PC-9 (cell line): ENCODE measurements around the gene MRPS25.

ENCODE experiments used
- CTCF ChIP-seq: fragments of 200-600 bp; sonication (generic); conservative IDR thresholded peaks from 2 replicates; pipeline ENCODE4 v1.6.1; 2017; ENCODE audit warnings: mixed run types, antibody characterized with exemption, mild to moderate bottlenecking, moderate library complexity
- EZH2 ChIP-seq: fragments of 200-600 bp; sonication (generic); IDR thresholded peaks from 2 replicates; pipeline ENCODE4 v1.8.0; 2017; ENCODE audit warnings: antibody characterized with exemption, low read depth

DNA sequence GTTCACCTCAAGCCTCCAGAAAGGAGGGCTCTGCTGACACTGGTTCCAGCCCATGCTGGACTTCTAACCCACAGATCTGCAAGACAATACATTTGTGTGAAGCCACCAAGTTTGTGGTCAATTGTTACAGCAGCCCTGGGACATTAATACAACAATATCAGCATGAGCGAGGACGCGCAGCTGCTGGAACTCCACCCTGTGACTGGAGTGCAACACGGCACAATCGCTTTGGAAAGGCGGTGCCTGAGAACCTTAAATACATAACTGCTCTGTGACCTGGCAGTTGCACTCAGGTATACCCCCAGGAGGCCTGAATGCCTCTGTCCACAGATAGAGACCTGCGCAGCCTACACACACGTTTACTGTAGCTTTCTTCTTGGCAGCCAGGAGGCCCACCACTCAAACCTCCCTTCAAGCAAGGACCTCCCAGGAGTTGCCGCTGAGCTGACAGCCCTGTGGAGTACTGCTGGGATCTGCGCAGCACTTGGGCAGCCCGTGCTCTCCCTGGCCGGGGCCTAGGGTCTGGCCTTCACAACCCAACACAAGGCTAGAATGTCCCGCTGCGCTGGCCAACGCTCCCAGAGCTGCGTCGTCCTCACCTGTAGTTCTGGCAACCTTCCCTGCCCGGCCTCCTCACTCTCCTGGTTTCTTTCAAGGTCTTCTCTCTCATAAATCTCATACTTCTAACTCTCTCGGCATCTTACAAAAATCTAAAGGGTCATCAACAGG is 8.3 kb downstream of the MRPS25 start:
- TF ChIP-seq CTCF (no peak), EZH2 (no peak)
